GM13976 (cell line): ENCODE results near the gene WDR43.

Experiments
- DNase-seq: peaks from one replicate; pipeline ENCODE4 v3.0.0; 2012; ENCODE audit warnings: low spot score
- in situ Hi-C: fragments of 300-500 bp; cut with MboI; formaldehyde crosslinking; loops from one replicate; pipeline ENCODE4 v1.12.0; 2022; ENCODE audit warnings: low sequenced_read_pairs, mixed read lengths, inconsistent platforms; ENCODE audit not compliant: unreplicated experiment
- TF ChIP-seq, protein P1 (sequence below): IDR thresholded peaks from 2 replicates; pipeline ENCODE4 v1.5.1; 2012; ENCODE audit warnings: borderline replicate concordance, mild to moderate bottlenecking; ENCODE audit not compliant: insufficient read depth; ENCODE audit errors: extremely low read depth, missing control alignments, control extremely low read depth

Gene WDR43

DNA sequence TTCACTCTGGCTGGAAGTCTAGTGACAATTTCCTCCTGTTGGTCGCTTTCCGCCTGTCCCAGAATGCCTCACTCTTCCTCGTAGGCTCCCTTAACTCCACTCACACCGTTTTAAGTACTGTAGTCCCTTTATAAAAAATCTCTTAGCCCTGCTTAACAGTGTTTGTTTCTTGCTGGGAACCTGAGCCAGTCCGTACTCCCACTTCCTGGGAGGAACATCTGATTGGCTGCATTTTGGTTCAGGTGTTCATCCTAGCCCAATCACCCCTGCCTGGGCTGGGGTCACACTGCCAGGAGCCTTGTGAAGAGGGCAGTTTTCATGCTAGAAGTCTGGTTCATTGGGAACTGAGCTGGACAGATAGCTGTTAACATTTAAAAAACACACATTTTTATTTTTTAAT, 61.0 kb downstream of the WDR43 start:
- in situ Hi-C loops = no loop called here
- DNase-seq = no peak

DNA sequence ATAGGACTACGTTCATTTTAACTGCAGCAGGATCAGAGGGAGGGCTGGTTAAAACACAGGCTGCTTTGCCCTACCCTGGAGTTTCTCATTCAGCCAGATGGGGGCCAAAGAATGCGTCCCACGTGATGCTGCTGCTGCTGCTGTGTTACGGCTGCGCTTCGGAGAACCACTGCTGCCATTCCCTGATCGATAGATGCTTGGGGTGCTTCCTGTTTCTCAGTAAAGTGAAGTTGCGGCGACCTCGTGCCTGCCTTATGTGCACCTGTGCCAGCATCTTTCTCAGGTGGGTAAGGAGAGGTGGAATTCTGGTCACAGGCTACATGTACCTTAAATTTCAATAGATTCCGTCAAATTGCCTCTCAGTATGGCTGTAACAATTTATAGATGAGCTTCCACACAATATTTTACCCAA, 62.0 kb downstream of the WDR43 start:
- peak; percentile 59 for DNase-seq
- TF ChIP-seq, protein P1, sequence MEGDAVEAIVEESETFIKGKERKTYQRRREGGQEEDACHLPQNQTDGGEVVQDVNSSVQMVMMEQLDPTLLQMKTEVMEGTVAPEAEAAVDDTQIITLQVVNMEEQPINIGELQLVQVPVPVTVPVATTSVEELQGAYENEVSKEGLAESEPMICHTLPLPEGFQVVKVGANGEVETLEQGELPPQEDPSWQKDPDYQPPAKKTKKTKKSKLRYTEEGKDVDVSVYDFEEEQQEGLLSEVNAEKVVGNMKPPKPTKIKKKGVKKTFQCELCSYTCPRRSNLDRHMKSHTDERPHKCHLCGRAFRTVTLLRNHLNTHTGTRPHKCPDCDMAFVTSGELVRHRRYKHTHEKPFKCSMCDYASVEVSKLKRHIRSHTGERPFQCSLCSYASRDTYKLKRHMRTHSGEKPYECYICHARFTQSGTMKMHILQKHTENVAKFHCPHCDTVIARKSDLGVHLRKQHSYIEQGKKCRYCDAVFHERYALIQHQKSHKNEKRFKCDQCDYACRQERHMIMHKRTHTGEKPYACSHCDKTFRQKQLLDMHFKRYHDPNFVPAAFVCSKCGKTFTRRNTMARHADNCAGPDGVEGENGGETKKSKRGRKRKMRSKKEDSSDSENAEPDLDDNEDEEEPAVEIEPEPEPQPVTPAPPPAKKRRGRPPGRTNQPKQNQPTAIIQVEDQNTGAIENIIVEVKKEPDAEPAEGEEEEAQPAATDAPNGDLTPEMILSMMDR = no peak
- in situ Hi-C loops = no loop called here

More for the DNA sequence above, 61.0 kb downstream of the WDR43 start:
- TF ChIP-seq, protein P1 = no peak

- TF ChIP-seq, protein P1 = peak; percentile 34
- in situ Hi-C loops = no loop called here
- DNase-seq = no peak
Observed at GRCh38 chr2:28956890-28957289, 62.4 kb downstream of the WDR43 start.

DNA sequence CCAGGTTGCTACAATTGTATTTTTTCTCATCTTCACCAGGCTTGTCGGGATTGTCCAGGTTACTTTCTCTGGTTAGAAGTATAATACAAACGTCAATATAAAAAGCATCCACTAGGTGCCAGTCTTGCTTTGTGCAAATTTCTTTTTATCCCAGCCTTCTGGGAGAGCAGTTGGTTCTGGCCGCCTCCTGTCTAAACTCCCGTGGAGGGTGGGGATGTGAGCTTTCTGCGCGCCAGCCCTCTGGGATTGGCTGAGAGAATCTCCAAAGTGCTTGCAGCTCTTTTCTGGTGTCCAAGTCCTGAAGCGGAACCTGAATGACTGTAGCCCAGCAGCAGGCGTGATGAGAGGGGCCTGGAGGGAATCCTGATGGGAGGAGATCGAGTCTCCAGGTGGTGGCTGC, 64.2 kb downstream of the WDR43 start:
- in situ Hi-C loops = no loop called here
- DNase-seq = peak; percentile 73
- TF ChIP-seq, protein P1 = peak; percentile 44

- TF ChIP-seq, protein P1 = no peak
- no peak for DNase-seq
- in situ Hi-C loops = loop anchor here (10.0 kb wide), 1 partner anchor 244 kb away; no protein-coding TSS in a partner anchor
Observed at GRCh38 chr2:28960401-28960800, 65.9 kb downstream of the WDR43 start.

- TF ChIP-seq, protein P1 = no peak
- DNase-seq = no peak
- in situ Hi-C loops = loop anchor here (10.0 kb wide), 1 partner anchor 242 kb away; no protein-coding TSS in a partner anchor
Observed at GRCh38 chr2:28962505-28962904, 68.0 kb downstream of the WDR43 start.

GRCh38 chr2:28970464-28971160, 76.1 kb downstream of the WDR43 start:
- in situ Hi-C loops = no loop called here
- DNase-seq = no peak
- TF ChIP-seq, protein P1 = no peak
